Erythroblast (primary cell): ENCODE data around the gene GRM5.

Experiments used
- GATA1 ChIP-seq: IDR thresholded peaks from 2 replicates; pipeline ENCODE4 v1.6.1; 2011; ENCODE audit warnings: low read depth, mild to moderate bottlenecking, control low read depth, low read length, moderate library complexity
- POLR2A ChIP-seq: IDR thresholded peaks from 2 replicates; pipeline ENCODE4 v1.6.1; 2011; ENCODE audit warnings: mild to moderate bottlenecking, low read length

DNA sequence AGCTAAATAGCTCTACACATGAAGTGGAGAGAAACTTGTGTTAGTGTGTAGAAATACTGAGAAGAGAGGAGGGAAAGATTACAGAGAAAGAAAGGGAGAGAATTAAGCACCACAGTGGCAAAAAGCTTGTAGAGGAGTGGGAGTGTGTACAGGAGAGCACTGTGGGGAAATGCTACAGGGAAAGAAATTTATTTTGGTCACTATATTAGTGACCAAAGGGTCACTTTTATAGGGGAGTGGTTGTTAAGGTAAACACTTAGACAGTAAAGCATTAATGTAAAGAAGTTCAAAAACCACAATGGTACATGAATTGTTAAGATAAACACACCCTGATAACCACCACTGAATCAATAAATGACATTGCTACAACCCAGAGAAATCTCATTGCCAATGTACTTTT is 421.1 kb downstream of the GRM5 start:
- no peak for TF ChIP-seq POLR2A
- no peak for TF ChIP-seq GATA1
